Neural cell (in vitro differentiated cells): ENCODE data around the gene CACNA1E.

Experiments used
- CTCF ChIP-seq: fragments of 450-650 bp; IDR thresholded peaks from 2 replicates; pipeline ENCODE4 v1.5.1; 2014; ENCODE audit warnings: antibody characterized with exemption, mild to moderate bottlenecking, moderate library complexity; ENCODE audit not compliant: poor library complexity, severe bottlenecking
- SMC3 ChIP-seq: fragments of 450-650 bp; conservative IDR thresholded peaks from 2 replicates; pipeline ENCODE4 v1.6.1; 2014; ENCODE audit warnings: antibody characterized with exemption, mild to moderate bottlenecking, moderate library complexity; ENCODE audit not compliant: poor library complexity

- TF ChIP-seq CTCF (no peak), SMC3 (no peak)
These were observed 23.4 kb downstream of the CACNA1E start for GRCh38 chr1:181506563-181507353.
